Stimulated activated CD8-positive, alpha-beta memory T cell treated with anti-CD3 and anti-CD28 coated beads, Interleukin-7, amount 100 ng/mL, for 48 hours (primary cell): ENCODE data around the gene GOLPH3.
"Not testable (repeated sequence)": the region's sequence is repeated elsewhere in the genome, so short reads cannot be mapped to it uniquely, and the experiment has no call there.

ENCODE experiments used
- DNase-seq, 2 donors: peaks; one replicate each; pipeline ENCODE4 v3.0.0-alpha.2; 2020; ENCODE audit warnings: low read depth in 1 of 2; ENCODE audit errors: extremely low read depth in 1 of 2

Gene GOLPH3

GRCh38 chr5:32172186-32172911, 1.8 kb downstream of the GOLPH3 start:
- not testable (repeated sequence) for DNase-seq

GRCh38 chr5:32170303-32171151, 3.6 kb downstream of the GOLPH3 start:
- DNase-seq: no peak

- no peak for DNase-seq
Observed at GRCh38 chr5:32168460-32169033, 5.6 kb downstream of the GOLPH3 start.

- DNase-seq: no peak
Observed at GRCh38 chr5:32165597-32165996, 8.5 kb downstream of the GOLPH3 start.

GRCh38 chr5:32163785-32164184, 10.3 kb downstream of the GOLPH3 start:
- no peak for DNase-seq

GRCh38 chr5:32163053-32163452, 11.1 kb downstream of the GOLPH3 start:
- DNase-seq: no peak

GRCh38 chr5:32160228-32160627, 13.9 kb downstream of the GOLPH3 start:
- DNase-seq: no peak

GRCh38 chr5:32159328-32160072, 14.6 kb downstream of the GOLPH3 start:
- DNase-seq: no peak

- DNase-seq: no peak
Observed at GRCh38 chr5:32158679-32158975, 15.5 kb downstream of the GOLPH3 start.

- no peak for DNase-seq
Observed at GRCh38 chr5:32157078-32157477, 17.0 kb downstream of the GOLPH3 start.

GRCh38 chr5:32156635-32157034, 17.5 kb downstream of the GOLPH3 start:
- DNase-seq: no peak

GRCh38 chr5:32155211-32155610, 18.9 kb downstream of the GOLPH3 start:
- no peak for DNase-seq

- DNase-seq: no peak
Observed at GRCh38 chr5:32153723-32154122, 20.4 kb downstream of the GOLPH3 start.

- DNase-seq: no peak
Observed at GRCh38 chr5:32151198-32151597, 22.9 kb downstream of the GOLPH3 start.

- DNase-seq: no peak
Observed at GRCh38 chr5:32150366-32150765, 23.8 kb downstream of the GOLPH3 start.

- no peak for DNase-seq
Observed at GRCh38 chr5:32147959-32148358, 26.2 kb downstream of the GOLPH3 start.

GRCh38 chr5:32147236-32147635, 26.9 kb downstream of the GOLPH3 start:
- DNase-seq: no peak

GRCh38 chr5:32145378-32145777, 28.7 kb downstream of the GOLPH3 start:
- DNase-seq: no peak

GRCh38 chr5:32144378-32145207, 29.5 kb downstream of the GOLPH3 start:
- no peak for DNase-seq

- DNase-seq: no peak
Observed at GRCh38 chr5:32143617-32144377, 30.3 kb downstream of the GOLPH3 start.
